Muscle layer of colon (tissue), 2 donors: ENCODE data around the gene PPAN.

ENCODE experiments used
- H3K27ac ChIP-seq: one replicate; pipeline ENCODE4 v1.7.0; 2013; ENCODE audit warnings: low read depth, mild to moderate bottlenecking, low read length, moderate library complexity
- H3K27me3 ChIP-seq, 2 donors: one replicate each; pipeline ENCODE4 v1.7.0; 2013; ENCODE audit warnings: low read length in 2 of 2, mild to moderate bottlenecking in 2 of 2; ENCODE audit not compliant: insufficient read depth in 2 of 2, control insufficient read depth in 1 of 2
- H3K36me3 ChIP-seq: one replicate; pipeline ENCODE4 v1.7.0; 2013; ENCODE audit warnings: mild to moderate bottlenecking, low read length; ENCODE audit not compliant: insufficient read depth
- H3K4me1 ChIP-seq: one replicate; pipeline ENCODE4 v1.7.0; 2013; ENCODE audit warnings: mild to moderate bottlenecking, low read length; ENCODE audit not compliant: insufficient read depth
- H3K4me3 ChIP-seq, 2 donors: one replicate each; pipeline ENCODE4 v1.7.0; 2013; ENCODE audit warnings: low read length in 2 of 2, low read depth in 1 of 2, mild to moderate bottlenecking in 1 of 2, moderate library complexity in 1 of 2
- H3K9ac ChIP-seq: one replicate; pipeline ENCODE4 v1.7.0; 2013; ENCODE audit warnings: low read length
- H3K9me3 ChIP-seq: one replicate; pipeline ENCODE4 v1.7.0; 2013; ENCODE audit warnings: mild to moderate bottlenecking, low read length
- donor health status: abdominal sarcoma.
- donor health status: Adenocarcinoma of cecum.

Gene PPAN

GRCh38 chr19:10110076-10110971 is 4.2 kb downstream of the PPAN start:
- H3K36me3 ChIP-seq: peaks cover 42% of the 10 kb centered on the region

GRCh38 chr19:10110972-10111317 is 4.8 kb downstream of the PPAN start:
- no peak overlapping the region for H3K9ac ChIP-seq
- H3K36me3 ChIP-seq: peaks cover 47% of the 10 kb centered on the region
- no peaks in the 10 kb centered on the region for H3K27me3 ChIP-seq
- H3K4me1 ChIP-seq: peaks cover 9% of the 10 kb centered on the region
- H3K4me3 ChIP-seq: no peak overlapping the region
- no peak overlapping the region for H3K27ac ChIP-seq
- H3K9me3 ChIP-seq: no peaks in the 10 kb centered on the region

More at GRCh38 chr19:10110076-10110971, 4.2 kb downstream of the PPAN start:
- no peak overlapping the region for H3K27ac ChIP-seq
- H3K4me3 ChIP-seq: no peak overlapping the region
- H3K27me3 ChIP-seq: no peaks in the 10 kb centered on the region
- H3K9ac ChIP-seq: no peak overlapping the region
- no peaks in the 10 kb centered on the region for H3K9me3 ChIP-seq
- peaks cover 15% of the 10 kb centered on the region for H3K4me1 ChIP-seq

GRCh38 chr19:10111405-10111811 is 5.2 kb downstream of the PPAN start, which contains the start of gene P2RY11:
Gene P2RY11 (plus strand): TSS chr19:10111693. CDS start chr19:10111722, 29 bp downstream.
- Histone ChIP-seq H3K4me3 (no peak within 1 kb of the TSS), H3K9me3 (no peaks in the 10 kb centered on the region), H3K27me3 (no peaks in the 10 kb centered on the region), H3K4me1 (peaks cover 9% of the 10 kb centered on the region), H3K9ac (no peak within 1 kb of the TSS), H3K27ac (no peak within 1 kb of the TSS), H3K36me3 (peaks cover 51% of the 10 kb centered on the region)

- no peak overlapping the region for H3K27ac ChIP-seq
- H3K4me1 ChIP-seq: peaks cover 3% of the 10 kb centered on the region
- no peaks in the 10 kb centered on the region for H3K27me3 ChIP-seq
- H3K9me3 ChIP-seq: no peaks in the 10 kb centered on the region
- H3K4me3 ChIP-seq: no peak overlapping the region
- no peak overlapping the region for H3K9ac ChIP-seq
- H3K36me3 ChIP-seq: peaks cover 59% of the 10 kb centered on the region
Observed at GRCh38 chr19:10112037-10112761, 6.0 kb downstream of the PPAN start.

GRCh38 chr19:10112895-10113591 is 6.9 kb downstream of the PPAN start:
- peaks cover 56% of the 10 kb centered on the region for H3K36me3 ChIP-seq
- no peak overlapping the region for H3K27ac ChIP-seq
- no peaks in the 10 kb centered on the region for H3K27me3 ChIP-seq
- no peak overlapping the region for H3K9ac ChIP-seq
- H3K9me3 ChIP-seq: no peaks in the 10 kb centered on the region
- H3K4me3 ChIP-seq: no peak overlapping the region
- H3K4me1 ChIP-seq: no peaks in the 10 kb centered on the region

GRCh38 chr19:10113592-10113963 is 7.4 kb downstream of the PPAN start:
- Histone ChIP-seq H3K36me3 (peaks cover 51% of the 10 kb centered on the region), H3K4me1 (peaks cover under 1% of the 10 kb centered on the region), H3K4me3 (no peak overlapping the region), H3K9ac (no peak overlapping the region), H3K9me3 (no peaks in the 10 kb centered on the region), H3K27ac (no peak overlapping the region), H3K27me3 (no peaks in the 10 kb centered on the region)

GRCh38 chr19:10113964-10114650 is 7.9 kb downstream of the PPAN start:
- no peak overlapping the region for H3K27ac ChIP-seq
- H3K4me3 ChIP-seq: no peak overlapping the region
- H3K4me1 ChIP-seq: peaks cover 5% of the 10 kb centered on the region
- no peak overlapping the region for H3K9ac ChIP-seq
- H3K27me3 ChIP-seq: no peaks in the 10 kb centered on the region
- H3K9me3 ChIP-seq: no peaks in the 10 kb centered on the region
- peaks cover 47% of the 10 kb centered on the region for H3K36me3 ChIP-seq

- peaks cover 7% of the 10 kb centered on the region for H3K4me1 ChIP-seq
- no peak overlapping the region for H3K4me3 ChIP-seq
- H3K27ac ChIP-seq: no peak overlapping the region
- no peak overlapping the region for H3K9ac ChIP-seq
- H3K27me3 ChIP-seq: no peaks in the 10 kb centered on the region
- H3K36me3 ChIP-seq: peaks cover 40% of the 10 kb centered on the region
- H3K9me3 ChIP-seq: no peaks in the 10 kb centered on the region
Observed at GRCh38 chr19:10114651-10115391, 8.7 kb downstream of the PPAN start.

GRCh38 chr19:10115392-10116084 is 9.4 kb downstream of the PPAN start:
- peaks cover 36% of the 10 kb centered on the region for H3K36me3 ChIP-seq
- H3K4me3 ChIP-seq: no peak overlapping the region
- no peak overlapping the region for H3K27ac ChIP-seq
- no peaks in the 10 kb centered on the region for H3K9me3 ChIP-seq
- H3K4me1 ChIP-seq: peaks cover 7% of the 10 kb centered on the region
- H3K27me3 ChIP-seq: no peaks in the 10 kb centered on the region
- no peak overlapping the region for H3K9ac ChIP-seq
